OCI-LY7 (cell line): ENCODE measurements around the gene AUTS2. TPM values are rescaled to one million over a fixed set of nuclear protein-coding genes. Genes with fewer than 3 reads are reported as not detected.

Experiments used
- BruUV-seq: library from RNA; stranded (reverse); fragments of 400-500 nt; replicated peaks from 2 replicates; lab custom pipeline; 2021; lab: Mats Ljungman, UMichigan
- CTCF ChIA-PET: fragments of 300-600 bp; sonication (Branson Sonifier 250); formaldehyde crosslinking; loops from one replicate; lab custom pipeline; 2022; ENCODE audit warnings: antibody characterized with exemption; ENCODE audit not compliant: unreplicated experiment; lab: Charles Lee
- POLR2A ChIA-PET: fragments of 300-600 bp; sonication (Branson Sonifier 250); formaldehyde crosslinking; loops from one replicate; lab custom pipeline; 2022; ENCODE audit warnings: antibody characterized with exemption; lab: Charles Lee
- DNase-seq: peaks from one replicate; pipeline ENCODE4 v3.0.0-alpha.2; 2015; ENCODE audit warnings: low spot score
- H2AFZ ChIP-seq: fragments of 200-600 bp; sonication (generic), shearing (Covaris generic); 2 replicates; pipeline ENCODE4 v1.6.1; 2014; ENCODE audit warnings: mild to moderate bottlenecking, antibody characterized with exemption, low read length, moderate library complexity
- H3K27ac ChIP-seq: fragments of 200-600 bp; sonication (generic); 2 replicates; pipeline ENCODE4 v1.5.1; 2014; ENCODE audit warnings: mixed run types, low read depth, mild to moderate bottlenecking, moderate library complexity, low read length, inconsistent platforms; ENCODE audit not compliant: poor library complexity, severe bottlenecking
- H3K36me3 ChIP-seq: fragments of 200-600 bp; sonication (generic); 2 replicates; pipeline ENCODE4 v1.6.1; 2014; ENCODE audit warnings: mild to moderate bottlenecking, antibody characterized with exemption, low read length, moderate library complexity, mixed read lengths; ENCODE audit not compliant: insufficient read depth
- H3K4me1 ChIP-seq: fragments of 200-600 bp; sonication (generic); 2 replicates; pipeline ENCODE4 v1.5.1; 2014; ENCODE audit warnings: mild to moderate bottlenecking, low read length; ENCODE audit not compliant: insufficient read depth, poor library complexity, severe bottlenecking
- H3K4me2 ChIP-seq: fragments of 200-600 bp; sonication (generic); 2 replicates; pipeline ENCODE4 v1.6.1; 2014; ENCODE audit warnings: mild to moderate bottlenecking, low read length
- H3K4me3 ChIP-seq: fragments of 200-600 bp; sonication (generic); 2 replicates; pipeline ENCODE4 v1.5.1; 2014; ENCODE audit warnings: mild to moderate bottlenecking, low read depth, low read length; ENCODE audit not compliant: poor library complexity, severe bottlenecking
- H3K79me2 ChIP-seq: fragments of 200-600 bp; sonication (generic); 2 replicates; pipeline ENCODE4 v1.6.1; 2016; ENCODE audit warnings: low read depth, mild to moderate bottlenecking, low read length, moderate library complexity, mixed read lengths; ENCODE audit not compliant: insufficient read depth
- H3K9me2 ChIP-seq: fragments of 200-600 bp; sonication (generic); 2 replicates; pipeline ENCODE4 v1.6.1; 2016; ENCODE audit warnings: mild to moderate bottlenecking, low read length, mixed read lengths; ENCODE audit not compliant: insufficient read depth
- H3K9me3 ChIP-seq: fragments of 200-600 bp; sonication (generic); 2 replicates; pipeline ENCODE4 v1.6.1; 2014; ENCODE audit warnings: mild to moderate bottlenecking, mixed run types, low read length, mixed read lengths
- H4K20me1 ChIP-seq: fragments of 200-600 bp; sonication (generic); 2 replicates; pipeline ENCODE4 v1.6.1; 2014; ENCODE audit warnings: mild to moderate bottlenecking, antibody characterized with exemption, low read length, moderate library complexity, mixed read lengths; ENCODE audit not compliant: insufficient read depth
- EZH2phosphoT487 ChIP-seq: fragments of 200-600 bp; sonication (generic); IDR thresholded peaks from 2 replicates; pipeline ENCODE4 v1.6.1; 2018; ENCODE audit warnings: low read depth, borderline replicate concordance, mild to moderate bottlenecking, mixed run types, antibody characterized with exemption, low read length, moderate library complexity, mixed read lengths
- intact Hi-C: fragments of 100-400 bp; cut with micrococcal nuclease; formaldehyde crosslinking; loops from one replicate; pipeline ENCODE4 v1.10.0; 2022; ENCODE audit not compliant: unreplicated experiment
- total RNA-seq, 2 experiments: library from RNA; depleted of rRNA in 1 of 2; stranded (reverse); fragments of >200 nt in 1 of 2; shearing (Covaris generic) in 1 of 2; gene quantifications; 2 replicates each; pipeline ENCODE4 v1.2.3, GENCODE V29; 2014 to 2022
- TF ChIP-seq, protein P1 (sequence below): fragments of 200-600 bp; sonication (generic); conservative IDR thresholded peaks from 2 replicates; pipeline ENCODE4 v1.5.1; 2014; ENCODE audit warnings: mild to moderate bottlenecking, antibody characterized with exemption, low read length, moderate library complexity, mixed read lengths

Gene AUTS2
- total RNA-seq, 2 experiments from 2014 or later = 37.9 to 78.5 TPM

DNA sequence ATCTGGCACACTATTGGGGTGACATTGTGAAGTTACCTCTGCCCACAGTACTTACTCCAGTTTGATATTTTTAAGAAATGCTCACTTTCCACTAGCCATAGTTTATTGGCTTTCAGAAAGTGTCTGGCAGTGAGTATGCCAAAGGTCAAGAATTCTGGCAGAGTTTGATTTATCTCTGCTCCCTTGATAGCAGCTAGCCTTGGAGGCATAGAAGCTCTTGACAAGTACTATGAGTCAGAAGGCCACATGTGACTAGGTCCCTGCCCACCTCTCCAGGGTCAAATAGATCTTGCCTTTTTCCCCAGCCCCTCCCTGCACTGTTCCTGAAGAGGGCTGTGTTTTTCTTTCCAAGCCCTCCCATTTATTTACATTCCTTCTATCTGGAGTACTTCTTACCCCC lies 202.2 kb downstream of the AUTS2 start:
- intact Hi-C loops = no loop called here
- H3K4me1 ChIP-seq = peaks cover 85% of the 10 kb centered on the region
- DNase-seq = no peak
- H3K4me3 ChIP-seq = no peak overlapping the region
- no peak overlapping the region for H3K4me2 ChIP-seq
- peaks cover 9% of the 10 kb centered on the region; the same call in 1 of the 2 replicates for H4K20me1 ChIP-seq
- no TSS peak for BruUV-seq
- H3K9me3 ChIP-seq = no peaks in the 10 kb centered on the region
- CTCF ChIA-PET = no interaction called here
- POLR2A ChIA-PET = interaction anchor here (1.5 to 2.3 kb wide), 2 partner anchors 11 to 24 kb away, joined by 5 to 7 read pairs; no protein-coding TSS in a partner anchor
- H3K36me3 ChIP-seq = no peaks in the 10 kb centered on the region
- H3K79me2 ChIP-seq = peaks cover 46% of the 10 kb centered on the region
- H2AFZ ChIP-seq = no peak overlapping the region
- TF ChIP-seq, protein P1, sequence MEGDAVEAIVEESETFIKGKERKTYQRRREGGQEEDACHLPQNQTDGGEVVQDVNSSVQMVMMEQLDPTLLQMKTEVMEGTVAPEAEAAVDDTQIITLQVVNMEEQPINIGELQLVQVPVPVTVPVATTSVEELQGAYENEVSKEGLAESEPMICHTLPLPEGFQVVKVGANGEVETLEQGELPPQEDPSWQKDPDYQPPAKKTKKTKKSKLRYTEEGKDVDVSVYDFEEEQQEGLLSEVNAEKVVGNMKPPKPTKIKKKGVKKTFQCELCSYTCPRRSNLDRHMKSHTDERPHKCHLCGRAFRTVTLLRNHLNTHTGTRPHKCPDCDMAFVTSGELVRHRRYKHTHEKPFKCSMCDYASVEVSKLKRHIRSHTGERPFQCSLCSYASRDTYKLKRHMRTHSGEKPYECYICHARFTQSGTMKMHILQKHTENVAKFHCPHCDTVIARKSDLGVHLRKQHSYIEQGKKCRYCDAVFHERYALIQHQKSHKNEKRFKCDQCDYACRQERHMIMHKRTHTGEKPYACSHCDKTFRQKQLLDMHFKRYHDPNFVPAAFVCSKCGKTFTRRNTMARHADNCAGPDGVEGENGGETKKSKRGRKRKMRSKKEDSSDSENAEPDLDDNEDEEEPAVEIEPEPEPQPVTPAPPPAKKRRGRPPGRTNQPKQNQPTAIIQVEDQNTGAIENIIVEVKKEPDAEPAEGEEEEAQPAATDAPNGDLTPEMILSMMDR = no peak
- no peak for TF ChIP-seq EZH2phosphoT487
- no peaks in the 10 kb centered on the region for H3K9me2 ChIP-seq
- no peak overlapping the region for H3K27ac ChIP-seq

- H3K36me3 ChIP-seq = no peaks in the 10 kb centered on the region
- intact Hi-C loops = no loop called here
- peaks cover 85% of the 10 kb centered on the region for H3K4me1 ChIP-seq
- no peak overlapping the region for H3K4me3 ChIP-seq
- no TSS peak for BruUV-seq
- H3K4me2 ChIP-seq = peak overlapping the region; percentile 31
- peaks cover 52% of the 10 kb centered on the region for H3K79me2 ChIP-seq
- ChIA-PET POLR2A (interaction anchor here (0.7 to 2.3 kb wide), 4 partner anchors 13 to 113 kb away, joined by 3 to 7 read pairs (median 4); no protein-coding TSS in a partner anchor), CTCF (no interaction called here)
- no peak for TF ChIP-seq EZH2phosphoT487
- TF ChIP-seq, protein P1 = no peak
- no peak overlapping the region for H2AFZ ChIP-seq
- no peaks in the 10 kb centered on the region for H3K9me3 ChIP-seq
- no peaks in the 10 kb centered on the region for H3K9me2 ChIP-seq
- peaks cover 6% of the 10 kb centered on the region; the same call in 1 of the 2 replicates for H4K20me1 ChIP-seq
- DNase-seq = no peak
- peak overlapping the region; percentile 9 for H3K27ac ChIP-seq
These were observed 203.7 kb downstream of the AUTS2 start for GRCh38 chr7:69801729-69802682.
